Upper lobe of right lung (tissue), 1 donor: ENCODE results near the gene TMEM59L. TPM values are rescaled to one million over a fixed set of nuclear protein-coding genes. Genes with fewer than 3 reads are reported as not detected.

ENCODE experiments used
- ATAC-seq: fragments of 200-7000 bp; cut with Tn5 transposase; one replicate; pipeline ENCODE4 v1.9.1; 2020; ENCODE audit warnings: mild to moderate bottlenecking, moderate library complexity
- DNase-seq: peaks from one replicate; pipeline ENCODE4 v3.0.0-alpha.2; 2020
- H3K27ac ChIP-seq: fragments of 200-600 bp; one replicate; pipeline ENCODE4 v1.8.0; 2022
- H3K27me3 ChIP-seq: fragments of 200-600 bp; one replicate; pipeline ENCODE4 v1.8.0; 2022; ENCODE audit warnings: mild to moderate bottlenecking
- H3K36me3 ChIP-seq: fragments of 200-600 bp; one replicate; pipeline ENCODE4 v1.8.0; 2022
- H3K4me1 ChIP-seq: fragments of 200-600 bp; one replicate; pipeline ENCODE4 v1.8.0; 2022
- H3K4me3 ChIP-seq: fragments of 200-600 bp; one replicate; pipeline ENCODE4 v1.8.0; 2022; ENCODE audit warnings: mild to moderate bottlenecking
- H3K9me3 ChIP-seq: fragments of 200-600 bp; one replicate; pipeline ENCODE4 v1.8.0; 2022
- intact Hi-C: fragments of 100-400 bp; cut with DNase I; formaldehyde crosslinking; loops from one replicate; pipeline ENCODE4 v1.11.0; 2022
- total RNA-seq: library from RNA; stranded (reverse); fragmentation: NEBNext Ultra II Directional; extraction: Animal tissue kit (Norgen Biotek cat#: 25700); gene quantifications from one replicate; pipeline ENCODE4 v1.2.1, GENCODE V29; 2021
- TF ChIP-seq, protein P1 (sequence below): fragments of 200-600 bp; IDR thresholded peaks from one replicate; pipeline ENCODE4 v1.8.0; 2022; ENCODE audit warnings: antibody characterized with exemption
- donor health status: DM: no; HTN: yes; CAD: no; lungs with severe emphysema.

Gene TMEM59L
- total RNA-seq, 1 donor from 2014 or later = 2.2 TPM

DNA sequence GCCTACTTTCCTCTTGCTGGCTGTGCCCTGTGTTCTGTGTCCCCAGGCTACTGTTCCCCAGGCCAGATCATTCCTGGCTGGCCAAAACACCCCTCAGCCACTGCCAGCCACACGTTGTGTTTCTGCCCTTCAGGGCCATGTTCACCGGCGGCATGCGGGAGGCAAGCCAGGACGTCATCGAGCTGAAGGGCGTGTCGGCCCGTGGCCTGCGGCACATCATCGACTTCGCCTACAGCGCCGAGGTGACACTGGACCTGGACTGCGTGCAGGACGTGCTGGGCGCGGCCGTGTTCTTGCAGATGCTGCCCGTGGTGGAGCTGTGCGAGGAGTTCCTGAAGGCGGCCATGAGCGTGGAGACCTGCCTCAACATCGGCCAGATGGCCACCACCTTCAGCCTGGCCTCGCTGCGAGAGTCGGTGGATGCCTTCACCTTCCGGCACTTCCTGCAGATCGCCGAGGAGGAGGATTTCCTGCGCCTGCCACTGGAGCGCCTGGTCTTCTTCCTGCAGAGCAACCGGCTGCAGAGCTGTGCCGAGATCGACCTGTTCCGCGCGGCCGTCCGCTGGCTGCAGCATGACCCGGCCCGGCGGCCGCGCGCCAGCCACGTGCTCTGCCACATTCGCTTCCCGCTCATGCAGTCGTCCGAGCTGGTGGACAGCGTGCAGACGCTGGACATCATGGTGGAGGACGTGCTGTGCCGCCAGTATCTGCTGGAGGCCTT, 55.0 kb downstream of the TMEM59L start:
- Histone ChIP-seq H3K36me3 (peaks cover 41% of the 10 kb centered on the region), H3K4me1 (peaks cover 8% of the 10 kb centered on the region), H3K27ac (no peak overlapping the region), H3K9me3 (no peaks in the 10 kb centered on the region), H3K4me3 (no peak overlapping the region), H3K27me3 (no peaks in the 10 kb centered on the region)
- DNase-seq (no peak), ATAC-seq (no peak)
- TF ChIP-seq, protein P1, sequence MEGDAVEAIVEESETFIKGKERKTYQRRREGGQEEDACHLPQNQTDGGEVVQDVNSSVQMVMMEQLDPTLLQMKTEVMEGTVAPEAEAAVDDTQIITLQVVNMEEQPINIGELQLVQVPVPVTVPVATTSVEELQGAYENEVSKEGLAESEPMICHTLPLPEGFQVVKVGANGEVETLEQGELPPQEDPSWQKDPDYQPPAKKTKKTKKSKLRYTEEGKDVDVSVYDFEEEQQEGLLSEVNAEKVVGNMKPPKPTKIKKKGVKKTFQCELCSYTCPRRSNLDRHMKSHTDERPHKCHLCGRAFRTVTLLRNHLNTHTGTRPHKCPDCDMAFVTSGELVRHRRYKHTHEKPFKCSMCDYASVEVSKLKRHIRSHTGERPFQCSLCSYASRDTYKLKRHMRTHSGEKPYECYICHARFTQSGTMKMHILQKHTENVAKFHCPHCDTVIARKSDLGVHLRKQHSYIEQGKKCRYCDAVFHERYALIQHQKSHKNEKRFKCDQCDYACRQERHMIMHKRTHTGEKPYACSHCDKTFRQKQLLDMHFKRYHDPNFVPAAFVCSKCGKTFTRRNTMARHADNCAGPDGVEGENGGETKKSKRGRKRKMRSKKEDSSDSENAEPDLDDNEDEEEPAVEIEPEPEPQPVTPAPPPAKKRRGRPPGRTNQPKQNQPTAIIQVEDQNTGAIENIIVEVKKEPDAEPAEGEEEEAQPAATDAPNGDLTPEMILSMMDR = no peak
- intact Hi-C loops = no loop called here

DNA sequence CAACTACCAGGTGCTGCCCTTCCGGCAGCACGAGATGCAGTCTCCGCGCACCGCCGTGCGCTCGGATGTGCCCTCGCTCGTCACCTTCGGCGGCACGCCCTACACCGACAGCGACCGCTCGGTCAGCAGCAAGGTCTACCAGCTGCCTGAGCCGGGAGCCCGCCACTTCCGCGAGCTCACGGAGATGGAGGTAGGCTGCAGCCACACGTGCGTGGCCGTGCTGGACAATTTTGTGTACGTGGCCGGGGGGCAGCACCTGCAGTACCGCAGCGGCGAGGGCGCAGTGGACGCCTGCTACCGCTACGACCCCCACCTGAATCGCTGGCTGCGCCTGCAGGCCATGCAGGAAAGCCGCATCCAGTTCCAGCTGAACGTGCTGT, 55.6 kb downstream of the TMEM59L start:
- Histone ChIP-seq H3K4me1 (peaks cover 8% of the 10 kb centered on the region), H3K9me3 (no peaks in the 10 kb centered on the region), H3K36me3 (peaks cover 41% of the 10 kb centered on the region), H3K4me3 (no peak overlapping the region), H3K27me3 (no peaks in the 10 kb centered on the region), H3K27ac (no peak overlapping the region)
- DNase-seq (no peak), ATAC-seq (no peak)
- intact Hi-C loops = no loop called here
- TF ChIP-seq, protein P1 = no peak

DNA sequence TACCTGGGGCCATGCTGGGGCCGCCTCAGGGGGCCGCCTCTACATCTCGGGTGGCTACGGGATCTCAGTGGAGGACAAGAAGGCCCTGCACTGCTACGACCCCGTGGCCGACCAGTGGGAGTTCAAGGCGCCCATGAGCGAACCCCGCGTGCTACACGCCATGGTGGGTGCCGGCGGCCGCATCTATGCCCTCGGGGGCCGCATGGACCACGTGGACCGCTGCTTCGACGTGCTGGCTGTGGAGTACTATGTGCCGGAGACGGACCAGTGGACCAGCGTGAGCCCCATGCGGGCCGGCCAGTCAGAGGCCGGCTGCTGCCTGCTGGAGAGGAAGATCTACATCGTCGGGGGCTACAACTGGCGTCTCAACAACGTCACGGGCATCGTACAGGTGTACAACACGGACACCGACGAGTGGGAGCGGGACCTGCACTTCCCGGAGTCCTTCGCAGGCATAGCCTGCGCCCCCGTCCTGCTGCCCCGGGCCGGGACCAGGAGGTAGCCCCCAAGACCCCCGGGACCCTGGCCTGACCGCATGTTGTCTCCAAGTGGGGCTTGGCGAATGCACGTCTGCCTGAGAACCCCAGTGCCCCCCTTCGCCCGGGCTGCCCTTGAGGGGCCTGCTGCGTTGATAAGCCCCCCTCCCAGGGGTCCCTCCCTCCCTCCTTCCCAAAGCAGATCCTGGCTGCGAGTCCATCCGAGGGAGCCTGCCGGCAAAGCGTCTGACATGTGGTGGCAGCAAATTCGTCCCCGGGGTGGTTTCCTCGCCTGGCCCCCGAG, 56.3 kb downstream of the TMEM59L start:
- DNase-seq = no peak
- Histone ChIP-seq H3K4me3 (no peak overlapping the region), H3K4me1 (peaks cover 8% of the 10 kb centered on the region), H3K9me3 (no peaks in the 10 kb centered on the region), H3K36me3 (peaks cover 41% of the 10 kb centered on the region), H3K27me3 (no peaks in the 10 kb centered on the region), H3K27ac (no peak overlapping the region)
- intact Hi-C loops = no loop called here
- TF ChIP-seq, protein P1 = no peak
- no peak for ATAC-seq

DNA sequence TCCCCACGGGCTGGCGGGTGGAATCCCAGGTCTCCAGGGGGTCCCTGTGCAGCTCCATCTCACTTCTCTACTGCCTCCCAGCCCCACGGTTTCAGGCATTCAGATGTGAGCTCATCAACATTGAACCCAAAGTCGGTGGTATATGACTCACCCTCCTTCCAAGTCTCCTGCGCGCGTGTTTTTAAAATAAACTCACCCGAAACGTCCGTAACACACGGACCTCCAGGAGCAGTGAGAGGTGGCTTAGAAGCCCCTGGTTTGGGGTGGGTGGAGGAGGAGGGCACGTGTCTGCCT, 56.8 kb downstream of the TMEM59L start:
- Histone ChIP-seq H3K36me3 (peaks cover 40% of the 10 kb centered on the region), H3K4me3 (no peak overlapping the region), H3K27me3 (no peaks in the 10 kb centered on the region), H3K27ac (no peak overlapping the region), H3K9me3 (no peaks in the 10 kb centered on the region), H3K4me1 (peaks cover 8% of the 10 kb centered on the region)
- DNase-seq (no peak), ATAC-seq (no peak)
- TF ChIP-seq, protein P1 = no peak
- intact Hi-C loops = no loop called here

DNA sequence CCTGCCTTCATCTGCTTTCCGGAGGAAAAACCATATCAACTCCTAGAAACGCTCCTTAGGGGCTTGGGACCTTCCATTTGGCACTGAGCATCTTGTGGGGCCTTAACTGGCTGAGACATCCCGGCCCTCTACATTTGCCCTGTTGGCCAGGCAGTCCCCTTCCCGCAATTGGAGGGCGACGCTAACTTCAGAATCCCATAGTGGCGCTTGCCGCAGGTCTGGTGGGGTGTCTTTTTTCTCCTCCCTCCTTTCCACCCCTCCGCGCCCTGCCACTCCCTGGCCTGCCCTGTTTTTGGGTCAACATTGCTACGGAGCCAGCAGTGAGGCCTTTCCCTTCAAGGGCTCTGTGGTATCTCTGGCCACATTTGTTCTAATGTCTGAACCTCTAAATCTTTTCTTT, 57.2 kb downstream of the TMEM59L start:
- Histone ChIP-seq H3K36me3 (peaks cover 36% of the 10 kb centered on the region), H3K4me1 (peaks cover 8% of the 10 kb centered on the region), H3K27me3 (no peaks in the 10 kb centered on the region), H3K4me3 (no peak overlapping the region), H3K9me3 (no peaks in the 10 kb centered on the region), H3K27ac (no peak overlapping the region)
- TF ChIP-seq, protein P1 = no peak
- DNase-seq (no peak), ATAC-seq (no peak)
- intact Hi-C loops = no loop called here
